ENCODE measurements around the gene ZIC1. TPM values are rescaled to one million over a fixed set of nuclear protein-coding genes. Genes with fewer than 3 reads are reported as not detected.

The ZIC1 gene
- total and polyA plus RNA-seq, 2 of the 4 experiments (the other 2 are of a cell fraction): not detected

- Histone ChIP-seq H2BK20ac (ENCODE audit: low read depth, low read length) (no peak overlapping the region), H3K36me3 (ENCODE audit: control insufficient read depth, insufficient read depth, low read length) (no peaks in the 10 kb centered on the region), H2BK120ac (ENCODE audit: low read depth, low read length) (no peak overlapping the region), H4K20me1 (ENCODE audit: insufficient read depth, low read length) (no peaks in the 10 kb centered on the region), H4K8ac (ENCODE audit: low read depth in 2 of 2, low read length in 2 of 2) (no peak overlapping the region), H2BK5ac (ENCODE audit: low read depth, low read length, poor library complexity, severe bottlenecking) (no peak overlapping the region), H3K27me3 (ENCODE audit: control insufficient read depth, insufficient read depth, low read length) (peaks cover 78% of the 10 kb centered on the region), H2AK5ac (ENCODE audit: low read depth, low read length) (no peak overlapping the region), H3K9me1 (ENCODE audit: insufficient read depth, low read length) (no peaks in the 10 kb centered on the region), H3K4me3 (ENCODE audit: insufficient read depth, low read depth, low read length) (no peak overlapping the region), H3K9ac (ENCODE audit: low read depth, low read length) (no peak overlapping the region), H4K91ac (ENCODE audit: insufficient read depth, low read depth, low read length) (no peak overlapping the region), H3K27ac (ENCODE audit: insufficient read depth, low read length) (no peak overlapping the region), H2AK9ac (replicated peaks; ENCODE audit: low read depth, low read length, poor library complexity) (no peak overlapping the region), H3K18ac (ENCODE audit: low read depth, low read length) (no peak overlapping the region), H3K14ac (replicated peaks; ENCODE audit: low read depth, low read length) (no peak overlapping the region), H3K79me1 (ENCODE audit: low read depth in 1 of 2, low read length in 2 of 2) (no peaks in the 10 kb centered on the region), H3K4ac (ENCODE audit: low read depth, low read length) (no peak overlapping the region), H2AFZ (replicated peaks; ENCODE audit: low read length, poor library complexity) (no peak overlapping the region), H3K4me1 (ENCODE audit: control insufficient read depth, insufficient read depth, low read length) (no peaks in the 10 kb centered on the region), H3K56ac (ENCODE audit: extremely low read depth, insufficient read depth, low read length) (no peak overlapping the region), H2BK15ac (ENCODE audit: low read depth, low read length) (no peak overlapping the region), H3K9me3 (ENCODE audit: control insufficient read depth, insufficient read depth, low read length) (peaks cover 17% of the 10 kb centered on the region), H3K23ac (ENCODE audit: low read depth, low read length) (no peak overlapping the region), H4K5ac (ENCODE audit: low read depth, low read length) (no peak overlapping the region), H3K4me2 (ENCODE audit: low read depth, low read length) (no peak overlapping the region)
- intact Hi-C loops (cut with micrococcal nuclease) (loop anchor here (5.0 kb wide), 1 partner anchor 996 kb away; no protein-coding TSS in a partner anchor), in situ Hi-C loops (cut with MboI; ENCODE audit: low sequenced_read_pairs) (no loop called here), dilution Hi-C loops (cut with HindIII; ENCODE audit: low sequenced_read_pairs, unreplicated experiment) (no loop called here)
- TF ChIP-seq RFX5 (IDR thresholded peaks at IDR 0.05; ENCODE audit: low read depth, low read length): no peak
- no peak for TF ChIP-seq BHLHE40 (IDR thresholded peaks at IDR 0.05; ENCODE audit: low read depth, low read length)
- DNase-seq (no peak), ATAC-seq (ENCODE audit: low read depth) (no peak)
- CTCF ChIA-PET: no interaction called here
- BruUV-seq (replicated peaks): no TSS peak
- POLR2A ChIA-PET (ENCODE audit: unreplicated experiment): no interaction called here
- WGBS, 2 experiments (ENCODE audit: extremely low coverage in 2 of 2, insufficient read length in 1 of 2): no CpG with 5 or more reads among the region's 4 CpGs
Observed at GRCh38 chr3:147418371-147418781, 9.2 kb downstream of the ZIC1 start.

Data from IMR-90 (cell line).